SK-N-SH treated with all-trans-retinoic acid at 6 μM for 48 hours (cell line): Measurements from ENCODE around the gene ZDHHC8.

Experiments
- ESRRG ChIP-seq: fragments of 250-450 bp; sonication (Bioruptor Pico); IDR thresholded peaks from 2 replicates; pipeline ENCODE4 v1.6.1; 2021; ENCODE audit warnings: mild to moderate bottlenecking
- PATZ1 ChIP-seq: fragments of 250-450 bp; sonication (Bioruptor Pico); IDR thresholded peaks from 2 replicates; pipeline ENCODE4 v1.8.0; 2020; ENCODE audit warnings: mild to moderate bottlenecking, moderate library complexity, borderline replicate concordance
- SNAI2 ChIP-seq: fragments of 250-450 bp; sonication (Bioruptor Pico); IDR thresholded peaks from 2 replicates; pipeline ENCODE4 v1.5.0; 2020; ENCODE audit warnings: mild to moderate bottlenecking, moderate library complexity
- ZFP3 ChIP-seq: fragments of 250-450 bp; sonication (Bioruptor Pico); IDR thresholded peaks from 2 replicates; pipeline ENCODE4 v1.5.0; 2020; ENCODE audit warnings: mild to moderate bottlenecking, moderate library complexity
- ZFP30 ChIP-seq: fragments of 450-650 bp; formaldehyde crosslinking; IDR thresholded peaks from 2 replicates; pipeline ENCODE4 v1.5.0; 2022; ENCODE audit warnings: mild to moderate bottlenecking, moderate library complexity

GRCh38 chr22:20179455-20180244 lies 48.0 kb downstream of the ZDHHC8 start:
- no peak for TF ChIP-seq PATZ1 (CRISPR knock-in tag)
- TF ChIP-seq ZFP30, result no peak
- TF ChIP-seq ZFP3 (CRISPR knock-in tag), result no peak
- no peak for TF ChIP-seq SNAI2
- no peak for TF ChIP-seq ESRRG (CRISPR knock-in tag)
